ENCODE results near the gene INHBE. TPM values are rescaled to one million over a fixed set of nuclear protein-coding genes. Genes with fewer than 3 reads are reported as not detected.

Gene INHBE
- total and polyA plus RNA-seq, 2 of the 8 experiments (the other 6 are each of a cell fraction or from before 2014, with no cell fraction given) = 10.2 to 18.8 TPM

DNA sequence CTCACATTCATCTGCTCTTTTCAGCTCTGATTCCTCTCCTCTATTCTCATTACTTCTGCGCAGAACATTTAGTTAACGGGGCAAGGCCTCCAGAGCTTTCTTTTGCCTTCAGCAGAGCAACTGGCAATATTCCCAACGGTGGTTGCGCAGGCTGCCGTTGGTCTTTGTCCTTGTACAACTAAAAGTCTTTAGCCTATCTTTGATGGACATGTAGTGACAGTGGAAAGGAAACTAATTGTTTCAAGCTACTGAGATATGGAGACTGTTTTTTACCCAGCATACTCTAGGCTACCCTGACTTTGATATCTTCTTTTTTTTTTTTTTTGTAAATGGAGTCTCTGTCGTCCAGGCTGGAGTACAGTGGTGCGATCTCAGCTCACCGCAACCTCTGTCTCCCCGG is 36.9 kb upstream of the INHBE start:
- FAIRE-seq = no peak
- no peak overlapping the region for H3K27ac ChIP-seq (ENCODE audit: low read depth, low read length)
- no peak overlapping the region for H3K14ac ChIP-seq (ENCODE audit: insufficient read length)
- TF ChIP-seq POU5F1 (IDR thresholded peaks at IDR 0.05; ENCODE audit: low read depth, low read length) (no peak), CEBPB (IDR thresholded peaks at IDR 0.05; ENCODE audit: low read depth, low read length) (no peak), RNF2 (IDR thresholded peaks at IDR 0.05; ENCODE audit: borderline replicate concordance, low read depth, low read length, missing control alignments, poor library complexity, severe bottlenecking) (no peak), POLR2AphosphoS5 (IDR thresholded peaks at IDR 0.05; ENCODE audit: low read depth, low read length) (no peak), SP4 (IDR thresholded peaks at IDR 0.05; ENCODE audit: low read length) (no peak), ZNF274 (IDR thresholded peaks at IDR 0.05; ENCODE audit: borderline replicate concordance, extremely low read depth, low read length) (no peak), EGR1 (IDR thresholded peaks at IDR 0.05; ENCODE audit: borderline replicate concordance, low read depth, low read length) (no peak), RBBP5 (IDR thresholded peaks at IDR 0.05; ENCODE audit: borderline replicate concordance, low read depth, low read length) (no peak), CHD1 (IDR thresholded peaks at IDR 0.05; ENCODE audit: low read depth, low read length) (no peak), JUN (IDR thresholded peaks at IDR 0.05; ENCODE audit: low read depth, low read length) (no peak), CBX5 (IDR thresholded peaks at IDR 0.05; ENCODE audit: low read depth, low read length) (no peak), CHD2 (IDR thresholded peaks at IDR 0.05; ENCODE audit: low read length) (no peak), SP1 (IDR thresholded peaks at IDR 0.05; ENCODE audit: low read depth, low read length) (no peak), ASH2L (IDR thresholded peaks at IDR 0.05; ENCODE audit: low read length) (no peak)

More for the DNA sequence above, 36.9 kb upstream of the INHBE start:
- Histone ChIP-seq H4K5ac (ENCODE audit: insufficient read length, low read depth, low read length) (no peak overlapping the region), H3K18ac (ENCODE audit: extremely low read depth, low read length) (no peak overlapping the region), H3K4me2 (ENCODE audit: insufficient read depth in 1 of 2, low read depth in 2 of 2, low read length in 2 of 2) (no peak overlapping the region), H3K4me1 (replicated peaks in 1 of 4; ENCODE audit: control insufficient read depth in 3 of 4, insufficient read depth in 4 of 4, low read length in 3 of 4) (no peaks in the 10 kb centered on the region; a peak in 1 of 7 replicates), H3K4ac (replicated peaks; ENCODE audit: insufficient read length, low read depth, low read length) (no peak overlapping the region), H3K23ac (ENCODE audit: insufficient read length) (no peak overlapping the region), H3K56ac (replicated peaks; ENCODE audit: insufficient read length, low read depth, low read length) (no peak overlapping the region), H3K4me3 (ENCODE audit: extremely low read depth in 1 of 4, insufficient read depth in 2 of 4, low read depth in 3 of 4, low read length in 4 of 4) (no peak overlapping the region), H2BK15ac (ENCODE audit: low read length) (no peak overlapping the region), H3K79me1 (ENCODE audit: low read depth, low read length) (peaks cover 2% of the 10 kb centered on the region; the same call in 1 of the 2 replicates), H4K91ac (replicated peaks; ENCODE audit: insufficient read length, low read length) (no peak overlapping the region), H2AFZ (ENCODE audit: low read length) (no peak overlapping the region), H2BK5ac (ENCODE audit: low read depth, low read length) (no peak overlapping the region), H3K9ac (replicated peaks in 1 of 4; ENCODE audit: extremely low read depth in 1 of 4, low read depth in 3 of 4, low read length in 3 of 4) (no peak overlapping the region), H4K20me1 (replicated peaks in 1 of 2; ENCODE audit: control insufficient read depth in 1 of 2, insufficient read depth in 2 of 2, low read length in 2 of 2) (peaks cover 0 to 4% of the 10 kb centered on the region in 2 experiments), H2BK12ac (ENCODE audit: low read depth, low read length) (no peak overlapping the region), H2AK5ac (ENCODE audit: low read depth, low read length) (no peak overlapping the region), H4K8ac (ENCODE audit: extremely low read depth, insufficient read depth, low read length) (no peak overlapping the region), H2BK20ac (ENCODE audit: low read length) (no peak overlapping the region), H3K9me3 (ENCODE audit: insufficient read depth in 2 of 2, low read depth in 1 of 2, low read length in 1 of 2) (no peaks in the 10 kb centered on the region), H3K27me3 (replicated peaks in 1 of 4; ENCODE audit: control insufficient read depth in 3 of 4, extremely low read depth in 1 of 4, insufficient read depth in 3 of 4, low read length in 3 of 4) (no peaks in the 10 kb centered on the region), H3K79me2 (ENCODE audit: control insufficient read depth in 1 of 2, insufficient read depth in 2 of 2, low read length in 2 of 2) (0 out of 4 replicates have a peak, but pooled peaks cover 0 to 4% of the 10 kb centered on the region in 2 experiments), H2BK120ac (replicated peaks; ENCODE audit: low read depth, low read length) (no peak overlapping the region), H3K36me3 (ENCODE audit: control insufficient read depth in 2 of 4, insufficient read depth in 4 of 4, low read length in 3 of 4) (no peaks in the 10 kb centered on the region), H3K23me2 (ENCODE audit: low read depth, low read length) (no peaks in the 10 kb centered on the region)
- ChIA-PET POLR2A (ENCODE audit: partially characterized antibody) (interaction anchor here (0.7 to 2.2 kb wide), 4 partner anchors 12 to 124 kb away, joined by 3 to 8 read pairs (median 3); no protein-coding TSS in a partner anchor), CTCF (ENCODE audit: partially characterized antibody) (interaction anchor here (0.6 to 2.7 kb wide), 5 partner anchors 13 to 153 kb away, joined by 3 to 12 read pairs (median 3); no protein-coding TSS in a partner anchor)
- 92% methylated on average over 5 of the region's 9 CpGs; no CpG with 5 or more reads in 1 of the 2 experiments for WGBS, 2 experiments (ENCODE audit: extremely low coverage in 1 of 2, insufficient coverage in 1 of 2, insufficient read length in 1 of 2, insufficient replicate concordance in 2 of 2, low coverage in 1 of 2, low lambda C conversion rate in 2 of 2, missing lambda C conversion rate in 1 of 2)
- no peak for DNase-seq (ENCODE audit: low read depth in 1 of 2, low spot score in 2 of 2)
